Measurements from ENCODE around the gene CLEC7A. TPM values are rescaled to one million over a fixed set of nuclear protein-coding genes. Genes with fewer than 3 reads are reported as not detected.

Gene CLEC7A
- total and polyA plus RNA-seq, 2 donors: 25.3 to 25.5 TPM

- no peaks in the 10 kb centered on the region for H3K9me3 ChIP-seq (ENCODE audit: control insufficient read depth in 2 of 2, insufficient read depth in 1 of 2, low read length in 1 of 2)
- no peaks in the 10 kb centered on the region for H3K27me3 ChIP-seq (ENCODE audit: control insufficient read depth in 2 of 2, insufficient read depth in 1 of 2, low read length in 1 of 2)
- WGBS: 79% methylated on average over 5 of the region's 5 CpGs
- no peak overlapping the region for H3K27ac ChIP-seq (ENCODE audit: low read depth in 1 of 2, low read length in 1 of 2)
- no peak overlapping the region for H3K4me3 ChIP-seq (ENCODE audit: low read length in 2 of 2)
- no peak for DNase-seq (ENCODE audit: low read depth in 6 of 9, low spot score in 9 of 9)
- no peaks in the 10 kb centered on the region for H3K36me3 ChIP-seq (ENCODE audit: control insufficient read depth in 2 of 2, insufficient read depth in 2 of 2, low read length in 1 of 2)
- H3K4me1 ChIP-seq (ENCODE audit: control insufficient read depth in 2 of 2, insufficient read depth in 2 of 2, low read length in 2 of 2): no peaks in the 10 kb centered on the region
These were observed 37.6 kb upstream of the CLEC7A start for GRCh38 chr12:10167599-10167998.

- no peaks in the 10 kb centered on the region for H3K36me3 ChIP-seq (ENCODE audit: control insufficient read depth in 2 of 2, insufficient read depth in 2 of 2, low read length in 1 of 2)
- WGBS: 100% methylated on average over 1 of the region's 1 CpG
- no peak overlapping the region for H3K4me3 ChIP-seq (ENCODE audit: low read length in 2 of 2)
- DNase-seq (ENCODE audit: low read depth in 6 of 9, low spot score in 9 of 9): no peak
- H3K9me3 ChIP-seq (ENCODE audit: control insufficient read depth in 2 of 2, insufficient read depth in 1 of 2, low read length in 1 of 2): no peaks in the 10 kb centered on the region
- H3K27me3 ChIP-seq (ENCODE audit: control insufficient read depth in 2 of 2, insufficient read depth in 1 of 2, low read length in 1 of 2): no peaks in the 10 kb centered on the region
- H3K4me1 ChIP-seq (ENCODE audit: control insufficient read depth in 2 of 2, insufficient read depth in 2 of 2, low read length in 2 of 2): no peaks in the 10 kb centered on the region
- no peak overlapping the region for H3K27ac ChIP-seq (ENCODE audit: low read depth in 1 of 2, low read length in 1 of 2)
These were observed 35.4 kb upstream of the CLEC7A start for GRCh38 chr12:10165421-10165820.

- no peaks in the 10 kb centered on the region for H3K27me3 ChIP-seq (ENCODE audit: control insufficient read depth in 2 of 2, insufficient read depth in 1 of 2, low read length in 1 of 2)
- WGBS: 79% methylated on average over 3 of the region's 3 CpGs
- H3K4me1 ChIP-seq (ENCODE audit: control insufficient read depth in 2 of 2, insufficient read depth in 2 of 2, low read length in 2 of 2): no peaks in the 10 kb centered on the region
- H3K36me3 ChIP-seq (ENCODE audit: control insufficient read depth in 2 of 2, insufficient read depth in 2 of 2, low read length in 1 of 2): no peaks in the 10 kb centered on the region
- no peak for DNase-seq (ENCODE audit: low read depth in 6 of 9, low spot score in 9 of 9)
- no peak overlapping the region for H3K27ac ChIP-seq (ENCODE audit: low read depth in 1 of 2, low read length in 1 of 2)
- H3K4me3 ChIP-seq (ENCODE audit: low read length in 2 of 2): no peak overlapping the region
- no peaks in the 10 kb centered on the region for H3K9me3 ChIP-seq (ENCODE audit: control insufficient read depth in 2 of 2, insufficient read depth in 1 of 2, low read length in 1 of 2)
These were observed 33.1 kb upstream of the CLEC7A start for GRCh38 chr12:10163084-10163483.

- no peak overlapping the region for H3K27ac ChIP-seq (ENCODE audit: low read depth in 1 of 2, low read length in 1 of 2)
- DNase-seq (ENCODE audit: low read depth in 6 of 9, low spot score in 9 of 9): no peak
- WGBS: 93% methylated on average over 7 of the region's 7 CpGs
These were observed 30.8 kb upstream of the CLEC7A start for GRCh38 chr12:10160617-10161385.

GRCh38 chr12:10159280-10159679, 29.3 kb upstream of the CLEC7A start:
- WGBS: 69% methylated on average over 3 of the region's 3 CpGs
- Histone ChIP-seq H3K4me1 (ENCODE audit: control insufficient read depth in 2 of 2, insufficient read depth in 2 of 2, low read length in 2 of 2) (no peaks in the 10 kb centered on the region), H3K9me3 (ENCODE audit: control insufficient read depth in 2 of 2, insufficient read depth in 1 of 2, low read length in 1 of 2) (no peaks in the 10 kb centered on the region), H3K27ac (ENCODE audit: low read depth in 1 of 2, low read length in 1 of 2) (no peak overlapping the region), H3K27me3 (ENCODE audit: control insufficient read depth in 2 of 2, insufficient read depth in 1 of 2, low read length in 1 of 2) (no peaks in the 10 kb centered on the region), H3K4me3 (ENCODE audit: low read length in 2 of 2) (no peak overlapping the region), H3K36me3 (ENCODE audit: control insufficient read depth in 2 of 2, insufficient read depth in 2 of 2, low read length in 1 of 2) (no peaks in the 10 kb centered on the region)
- DNase-seq (ENCODE audit: low read depth in 6 of 9, low spot score in 9 of 9): no peak

More at GRCh38 chr12:10160617-10161385, 30.8 kb upstream of the CLEC7A start:
- H3K27me3 ChIP-seq (ENCODE audit: control insufficient read depth in 2 of 2, insufficient read depth in 1 of 2, low read length in 1 of 2): no peaks in the 10 kb centered on the region
- H3K9me3 ChIP-seq (ENCODE audit: control insufficient read depth in 2 of 2, insufficient read depth in 1 of 2, low read length in 1 of 2): no peaks in the 10 kb centered on the region
- H3K36me3 ChIP-seq (ENCODE audit: control insufficient read depth in 2 of 2, insufficient read depth in 2 of 2, low read length in 1 of 2): no peaks in the 10 kb centered on the region
- no peak overlapping the region for H3K4me3 ChIP-seq (ENCODE audit: low read length in 2 of 2)
- H3K4me1 ChIP-seq (ENCODE audit: control insufficient read depth in 2 of 2, insufficient read depth in 2 of 2, low read length in 2 of 2): no peaks in the 10 kb centered on the region

DNA sequence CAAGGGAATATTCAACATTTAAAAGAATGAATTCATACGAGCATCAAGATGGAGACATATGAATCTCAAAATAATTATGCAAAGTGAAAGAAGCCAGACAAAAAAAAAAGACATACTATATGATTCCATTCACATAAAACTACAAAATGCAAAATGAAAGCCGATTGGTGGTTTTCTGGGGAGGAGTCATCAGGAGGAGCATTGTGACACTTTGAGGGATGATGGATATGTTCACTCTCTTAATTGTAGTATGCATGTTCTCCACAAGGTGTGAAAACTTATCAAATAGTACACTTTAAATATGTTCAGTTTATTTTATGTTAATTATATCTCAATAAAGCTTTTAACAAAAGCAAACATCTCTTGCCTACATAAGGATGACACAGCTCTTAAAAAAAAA, 28.4 kb upstream of the CLEC7A start:
- Histone ChIP-seq H3K4me1 (ENCODE audit: control insufficient read depth in 2 of 2, insufficient read depth in 2 of 2, low read length in 2 of 2) (peaks cover 0 to 6% of the 10 kb centered on the region in 2 donors), H3K4me3 (ENCODE audit: low read length in 2 of 2) (no peak overlapping the region), H3K36me3 (ENCODE audit: control insufficient read depth in 2 of 2, insufficient read depth in 2 of 2, low read length in 1 of 2) (no peaks in the 10 kb centered on the region), H3K27ac (ENCODE audit: low read depth in 1 of 2, low read length in 1 of 2) (no peak overlapping the region), H3K27me3 (ENCODE audit: control insufficient read depth in 2 of 2, insufficient read depth in 1 of 2, low read length in 1 of 2) (peaks cover 0 to 7% of the 10 kb centered on the region in 2 donors), H3K9me3 (ENCODE audit: control insufficient read depth in 2 of 2, insufficient read depth in 1 of 2, low read length in 1 of 2) (peaks cover 0 to 6% of the 10 kb centered on the region in 2 donors)
- DNase-seq (ENCODE audit: low read depth in 6 of 9, low spot score in 9 of 9): no peak
- 96% methylated on average over 2 of the region's 2 CpGs for WGBS

GRCh38 chr12:10155966-10156365, 26.0 kb upstream of the CLEC7A start:
- Histone ChIP-seq H3K27me3 (ENCODE audit: control insufficient read depth in 2 of 2, insufficient read depth in 1 of 2, low read length in 1 of 2) (peaks cover 0 to 7% of the 10 kb centered on the region in 2 donors), H3K4me1 (ENCODE audit: control insufficient read depth in 2 of 2, insufficient read depth in 2 of 2, low read length in 2 of 2) (peaks cover 0 to 6% of the 10 kb centered on the region in 2 donors), H3K27ac (ENCODE audit: low read depth in 1 of 2, low read length in 1 of 2) (no peak overlapping the region), H3K9me3 (ENCODE audit: control insufficient read depth in 2 of 2, insufficient read depth in 1 of 2, low read length in 1 of 2) (peaks cover 0 to 6% of the 10 kb centered on the region in 2 donors), H3K4me3 (ENCODE audit: low read length in 2 of 2) (no peak overlapping the region), H3K36me3 (ENCODE audit: control insufficient read depth in 2 of 2, insufficient read depth in 2 of 2, low read length in 1 of 2) (no peaks in the 10 kb centered on the region)
- no peak for DNase-seq (ENCODE audit: low read depth in 6 of 9, low spot score in 9 of 9)
- WGBS: 93% methylated on average over 3 of the region's 3 CpGs

DNA sequence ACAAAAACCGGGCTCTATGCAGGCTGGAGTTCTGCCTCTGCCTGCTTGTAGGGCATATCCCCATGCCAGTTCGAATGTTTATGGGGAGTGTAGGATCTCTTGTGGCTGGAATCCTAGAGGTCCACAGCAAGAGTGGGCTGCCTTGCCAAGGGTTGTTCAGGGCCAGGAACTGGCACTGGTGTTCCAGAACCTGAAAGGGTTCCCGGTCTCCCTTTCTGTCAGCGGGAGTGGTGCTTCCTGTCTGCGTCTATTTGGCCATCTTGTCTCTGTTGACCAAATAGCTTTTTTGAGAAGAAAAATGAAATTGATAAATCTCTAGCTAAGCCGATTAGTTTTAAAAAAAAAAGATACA, 24.1 kb upstream of the CLEC7A start:
- WGBS: 61% methylated on average over 6 of the region's 6 CpGs
- H3K36me3 ChIP-seq (ENCODE audit: control insufficient read depth in 2 of 2, insufficient read depth in 2 of 2, low read length in 1 of 2): no peaks in the 10 kb centered on the region
- no peak overlapping the region for H3K27ac ChIP-seq (ENCODE audit: low read depth in 1 of 2, low read length in 1 of 2)
- H3K9me3 ChIP-seq (ENCODE audit: control insufficient read depth in 2 of 2, insufficient read depth in 1 of 2, low read length in 1 of 2): peaks cover 0 to 6% of the 10 kb centered on the region in 2 donors
- peaks cover 0 to 7% of the 10 kb centered on the region in 2 donors for H3K27me3 ChIP-seq (ENCODE audit: control insufficient read depth in 2 of 2, insufficient read depth in 1 of 2, low read length in 1 of 2)
- H3K4me3 ChIP-seq (ENCODE audit: low read length in 2 of 2): peak overlapping the region; percentile 71 to 74
- H3K4me1 ChIP-seq (ENCODE audit: control insufficient read depth in 2 of 2, insufficient read depth in 2 of 2, low read length in 2 of 2): peaks cover 0 to 6% of the 10 kb centered on the region in 2 donors
- DNase-seq (ENCODE audit: low read depth in 6 of 9, low spot score in 9 of 9): peak in 1 of 9 donors; percentile 4

GRCh38 chr12:10153271-10154144, 23.5 kb upstream of the CLEC7A start:
- 3% methylated on average over 46 of the region's 46 CpGs for whole genome bisulfite sequencing
- peak overlapping the region; percentile 6 to 77 for H3K27ac ChIP-seq (ENCODE audit: low read depth in 1 of 2, low read length in 1 of 2)
- peak in 8 of 9 donors; percentile 34 to 80 (median 56) for DNase-seq (ENCODE audit: low read depth in 6 of 9, low spot score in 9 of 9)
- peak overlapping the region; percentile 71 to 74 for H3K4me3 ChIP-seq (ENCODE audit: low read length in 2 of 2)
- no peaks in the 10 kb centered on the region for H3K36me3 ChIP-seq (ENCODE audit: control insufficient read depth in 2 of 2, insufficient read depth in 2 of 2, low read length in 1 of 2)
- H3K9me3 ChIP-seq (ENCODE audit: control insufficient read depth in 2 of 2, insufficient read depth in 1 of 2, low read length in 1 of 2): peaks cover 0 to 6% of the 10 kb centered on the region in 2 donors
- H3K4me1 ChIP-seq (ENCODE audit: control insufficient read depth in 2 of 2, insufficient read depth in 2 of 2, low read length in 2 of 2): peaks cover 0 to 6% of the 10 kb centered on the region in 2 donors
- H3K27me3 ChIP-seq (ENCODE audit: control insufficient read depth in 2 of 2, insufficient read depth in 1 of 2, low read length in 1 of 2): peaks cover 0 to 7% of the 10 kb centered on the region in 2 donors
